Inflammatory macrophage treated with lipopolysaccharide for 4 hours (primary cell): Measurements from ENCODE around the gene MAPK8IP2.

Source experiments
- DNase-seq: peaks from one replicate; pipeline ENCODE4 v3.0.0-alpha.2; 2020

MAPK8IP2 gene

GRCh38 chr22:50600538-50600937 lies at the start of gene MAPK8IP2:
TSS of gene MAPK8IP2 (plus strand) at chr22:50600793. CDS start at chr22:50600819, 26 bp downstream.
- no peak for DNase-seq

GRCh38 chr22:50551160-50551752 lies 49.3 kb upstream of the MAPK8IP2 start:
- no peak for DNase-seq

- no peak for DNase-seq
Observed at GRCh38 chr22:50553310-50553709, 47.3 kb upstream of the MAPK8IP2 start.

GRCh38 chr22:50556703-50557102 lies 43.9 kb upstream of the MAPK8IP2 start:
- DNase-seq: no peak

GRCh38 chr22:50560034-50560433 lies 40.6 kb upstream of the MAPK8IP2 start:
- DNase-seq: no peak

- DNase-seq: no peak
Observed at GRCh38 chr22:50561401-50562358, 38.9 kb upstream of the MAPK8IP2 start.

- peak; percentile 96 for DNase-seq
Observed at GRCh38 chr22:50562523-50563412, 37.8 kb upstream of the MAPK8IP2 start, which contains the start of gene SYCE3. TSS of gene SYCE3 (minus strand) at chr22:50562919. CDS start at chr22:50556405, 6,514 bp downstream.

- peak; percentile 11 for DNase-seq
Observed at GRCh38 chr22:50563413-50564160, 37.0 kb upstream of the MAPK8IP2 start.

GRCh38 chr22:50564289-50564688 lies 36.3 kb upstream of the MAPK8IP2 start:
- no peak for DNase-seq

- no peak for DNase-seq
Observed at GRCh38 chr22:50567721-50568252, 32.8 kb upstream of the MAPK8IP2 start.

GRCh38 chr22:50568626-50569025 lies 32.0 kb upstream of the MAPK8IP2 start:
- no peak for DNase-seq

GRCh38 chr22:50569041-50569459 lies 31.5 kb upstream of the MAPK8IP2 start:
- no peak for DNase-seq

- DNase-seq: no peak
Observed at GRCh38 chr22:50569896-50570535, 30.6 kb upstream of the MAPK8IP2 start.

GRCh38 chr22:50570861-50571260 lies 29.7 kb upstream of the MAPK8IP2 start:
- no peak for DNase-seq

GRCh38 chr22:50571264-50572175 lies 29.1 kb upstream of the MAPK8IP2 start:
- DNase-seq: no peak

GRCh38 chr22:50572965-50573364 lies 27.6 kb upstream of the MAPK8IP2 start:
- no peak for DNase-seq

- DNase-seq: no peak
Observed at GRCh38 chr22:50573491-50574382, 26.9 kb upstream of the MAPK8IP2 start.

GRCh38 chr22:50574383-50574755 lies 26.2 kb upstream of the MAPK8IP2 start:
- DNase-seq: no peak

- DNase-seq: no peak
Observed at GRCh38 chr22:50575426-50575941, 25.1 kb upstream of the MAPK8IP2 start.
